ENCODE data around the gene POLRMT.

The POLRMT gene

GRCh38 chr19:633068-633785, at the start of gene POLRMT:
TSS of gene POLRMT (minus strand) at chr19:633537. CDS start at chr19:633512, 25 bp downstream.
- in situ Hi-C loops (cut with MboI; ENCODE audit: low sequenced_read_pairs), result no loop called here

GRCh38 chr19:682678-683320, 49.5 kb upstream of the POLRMT start:
- in situ Hi-C loops (cut with MboI; ENCODE audit: low sequenced_read_pairs), result no loop called here

- in situ Hi-C loops (cut with MboI; ENCODE audit: low sequenced_read_pairs), result no loop called here
Observed at GRCh38 chr19:681029-682019, 48.0 kb upstream of the POLRMT start.

GRCh38 chr19:680287-681028, 47.1 kb upstream of the POLRMT start:
- in situ Hi-C loops (cut with MboI; ENCODE audit: low sequenced_read_pairs), result no loop called here

GRCh38 chr19:679418-680286, 46.3 kb upstream of the POLRMT start:
- in situ Hi-C loops (cut with MboI; ENCODE audit: low sequenced_read_pairs), result no loop called here

GRCh38 chr19:678791-679388, 45.6 kb upstream of the POLRMT start:
- in situ Hi-C loops (cut with MboI; ENCODE audit: low sequenced_read_pairs), result no loop called here

GRCh38 chr19:677601-678436, 44.5 kb upstream of the POLRMT start:
- in situ Hi-C loops (cut with MboI; ENCODE audit: low sequenced_read_pairs), result no loop called here

- in situ Hi-C loops (cut with MboI; ENCODE audit: low sequenced_read_pairs), result no loop called here
Observed at GRCh38 chr19:677201-677600, 43.9 kb upstream of the POLRMT start.

- in situ Hi-C loops (cut with MboI; ENCODE audit: low sequenced_read_pairs), result no loop called here
Observed at GRCh38 chr19:676339-677105, 43.2 kb upstream of the POLRMT start, which contains the start of gene FSTL3. TSS of gene FSTL3 (plus strand) at chr19:676392. CDS start at chr19:676424, 32 bp downstream.

GRCh38 chr19:676007-676338, 42.6 kb upstream of the POLRMT start:
- in situ Hi-C loops (cut with MboI; ENCODE audit: low sequenced_read_pairs), result no loop called here

GRCh38 chr19:674282-675151, 41.2 kb upstream of the POLRMT start:
- in situ Hi-C loops (cut with MboI; ENCODE audit: low sequenced_read_pairs), result no loop called here

- in situ Hi-C loops (cut with MboI; ENCODE audit: low sequenced_read_pairs), result no loop called here
Observed at GRCh38 chr19:670609-671075, 37.3 kb upstream of the POLRMT start.

- in situ Hi-C loops (cut with MboI; ENCODE audit: low sequenced_read_pairs), result loop anchor here (5.0 kb wide), 1 partner anchor 63 kb away; no protein-coding TSS in a partner anchor
Observed at GRCh38 chr19:668675-669434, 35.5 kb upstream of the POLRMT start.

- in situ Hi-C loops (cut with MboI; ENCODE audit: low sequenced_read_pairs), result loop anchor here (5.0 kb wide), 1 partner anchor 65 kb away; no protein-coding TSS in a partner anchor
Observed at GRCh38 chr19:666985-667573, 33.7 kb upstream of the POLRMT start.

GRCh38 chr19:664913-665443, 31.6 kb upstream of the POLRMT start:
- in situ Hi-C loops (cut with MboI; ENCODE audit: low sequenced_read_pairs), result loop anchor here (5.0 kb wide), 1 partner anchor 67 kb away; no protein-coding TSS in a partner anchor
